IPS-NIHi7 (cell line): ENCODE results near the gene DEFB132.

Experiments used
- DNase-seq: peaks from one replicate; pipeline ENCODE4 v3.0.0; 2012; ENCODE audit warnings: mixed read lengths; ENCODE audit errors: extremely low spot score

The DEFB132 gene

GRCh38 chr20:263701-264100, 6.2 kb downstream of the DEFB132 start:
- DNase-seq = no peak

DNA sequence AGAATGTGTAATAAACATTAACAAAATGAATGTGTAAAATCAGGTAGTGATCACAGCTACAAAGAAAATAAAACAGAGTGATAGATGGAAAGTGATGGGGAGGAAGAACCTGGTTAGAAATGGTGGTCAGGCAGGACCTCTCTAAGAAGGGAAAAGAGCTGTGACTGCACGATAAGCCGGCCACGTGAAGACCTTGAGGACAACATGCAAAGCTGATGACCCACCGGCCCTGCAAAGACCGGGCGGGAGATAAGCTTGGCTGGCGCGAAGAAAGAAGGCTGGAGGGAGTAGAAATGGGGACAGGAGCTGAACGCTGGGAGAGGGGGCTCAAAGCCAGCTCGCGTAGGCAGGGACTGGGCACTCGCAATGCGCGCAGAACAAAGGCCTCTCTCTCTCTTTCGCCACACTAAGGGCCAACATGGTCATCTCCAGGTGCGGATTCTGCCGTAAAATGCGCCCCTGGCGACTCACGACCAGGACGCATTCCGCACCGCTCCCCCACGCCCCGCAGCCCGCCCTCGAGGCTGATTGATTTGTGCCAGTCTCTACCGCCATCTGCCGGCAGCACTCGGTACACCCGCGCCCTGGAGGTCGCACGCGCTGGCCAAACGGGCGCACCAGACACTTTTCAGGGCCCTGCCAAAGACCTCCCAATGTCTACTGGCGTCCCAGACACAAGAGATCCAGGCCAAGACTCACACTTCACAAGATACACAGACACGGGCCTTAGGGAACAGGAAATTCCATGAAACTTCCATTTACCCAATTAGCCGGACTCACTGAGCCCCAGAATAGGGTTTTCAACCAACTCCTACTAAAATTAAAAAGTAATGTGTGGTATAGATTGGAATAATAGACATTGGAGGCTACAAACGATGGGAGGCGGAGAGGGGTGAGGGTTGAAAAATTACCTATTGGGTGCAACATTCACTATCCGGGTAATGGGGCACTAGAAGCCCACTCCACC, 9.4 kb downstream of the DEFB132 start:
- peak; percentile 96 for DNase-seq

- no peak for DNase-seq
These were observed 13.0 kb downstream of the DEFB132 start for GRCh38 chr20:270517-270916.

DNA sequence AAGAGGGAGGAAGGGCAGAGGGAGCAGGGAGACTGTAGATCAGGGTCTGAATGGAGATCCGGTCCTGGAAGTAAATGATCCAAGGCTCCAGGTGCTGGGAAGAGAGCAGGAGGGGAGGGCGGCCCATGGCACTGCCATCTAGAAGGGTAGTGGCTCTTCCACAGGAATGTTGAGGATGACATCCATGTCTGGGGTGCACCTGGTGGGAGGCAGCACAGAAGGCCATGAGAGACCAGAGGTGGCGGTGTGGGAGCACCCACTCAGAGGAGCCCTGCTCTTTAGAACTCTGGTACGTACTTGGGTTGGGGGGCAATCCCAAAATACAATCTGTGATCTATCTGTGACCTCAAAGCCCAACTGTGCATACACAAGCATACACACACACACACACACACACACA, 13.5 kb downstream of the DEFB132 start:
- no peak for DNase-seq

DNA sequence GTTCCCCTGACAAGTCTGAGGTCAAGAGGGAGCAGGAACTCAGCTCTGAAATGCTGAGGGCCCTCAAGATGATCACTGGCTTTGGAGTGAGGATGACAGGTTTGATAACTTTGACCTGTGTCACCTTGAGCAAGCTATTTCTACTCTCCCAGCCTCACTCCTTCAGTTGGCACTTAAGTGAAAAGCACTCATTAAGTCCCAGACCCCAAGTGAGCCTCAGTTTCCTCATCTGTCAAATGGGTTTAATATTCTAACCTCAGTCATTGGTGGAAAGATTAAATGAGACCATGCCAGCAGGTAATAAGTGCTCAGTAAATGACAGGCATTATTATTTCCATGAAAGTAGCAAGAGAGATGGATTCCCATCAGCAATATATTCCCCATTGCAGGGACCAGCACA, 14.0 kb downstream of the DEFB132 start:
- no peak for DNase-seq

DNA sequence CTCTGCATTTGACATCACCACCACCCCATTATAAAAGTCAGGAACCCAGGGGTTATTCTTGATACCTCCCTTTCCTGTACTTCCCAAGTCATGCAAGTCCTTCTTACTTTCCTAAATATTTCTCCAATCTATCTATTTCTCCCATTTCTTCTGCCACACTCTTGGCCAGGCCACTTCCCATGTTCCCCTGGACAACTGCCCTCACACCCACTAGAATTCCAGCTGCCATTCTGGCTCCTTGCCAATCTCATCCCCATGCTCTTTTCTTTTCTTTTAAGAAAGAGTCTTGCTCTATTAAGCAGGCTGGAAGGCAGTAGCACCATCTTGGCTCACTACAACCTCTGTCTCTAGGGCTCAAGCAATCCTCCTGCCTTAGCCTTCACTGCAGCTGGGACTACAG, 15.2 kb downstream of the DEFB132 start:
- DNase-seq = no peak

GRCh38 chr20:273884-274283, 16.4 kb downstream of the DEFB132 start:
- DNase-seq = no peak

GRCh38 chr20:275791-276190, 18.3 kb downstream of the DEFB132 start:
- no peak for DNase-seq

- no peak for DNase-seq
These were observed 19.3 kb downstream of the DEFB132 start for GRCh38 chr20:276620-277495.

DNA sequence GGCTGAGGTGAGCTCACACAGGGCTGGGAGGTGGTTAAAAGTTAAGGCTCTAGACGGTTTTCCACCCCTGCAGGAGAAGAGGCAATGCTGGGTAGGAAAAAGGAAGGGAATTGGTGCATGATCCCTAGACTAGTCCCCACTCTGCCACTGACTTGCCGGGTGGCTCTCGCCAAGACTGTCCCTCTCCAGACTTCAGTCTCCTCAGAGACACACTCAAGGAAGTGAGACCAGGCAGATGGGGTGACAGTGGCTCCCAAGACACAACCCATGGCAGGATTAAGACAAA, 19.9 kb downstream of the DEFB132 start:
- no peak for DNase-seq

- no peak for DNase-seq
These were observed 20.7 kb downstream of the DEFB132 start for GRCh38 chr20:278181-278580.

DNA sequence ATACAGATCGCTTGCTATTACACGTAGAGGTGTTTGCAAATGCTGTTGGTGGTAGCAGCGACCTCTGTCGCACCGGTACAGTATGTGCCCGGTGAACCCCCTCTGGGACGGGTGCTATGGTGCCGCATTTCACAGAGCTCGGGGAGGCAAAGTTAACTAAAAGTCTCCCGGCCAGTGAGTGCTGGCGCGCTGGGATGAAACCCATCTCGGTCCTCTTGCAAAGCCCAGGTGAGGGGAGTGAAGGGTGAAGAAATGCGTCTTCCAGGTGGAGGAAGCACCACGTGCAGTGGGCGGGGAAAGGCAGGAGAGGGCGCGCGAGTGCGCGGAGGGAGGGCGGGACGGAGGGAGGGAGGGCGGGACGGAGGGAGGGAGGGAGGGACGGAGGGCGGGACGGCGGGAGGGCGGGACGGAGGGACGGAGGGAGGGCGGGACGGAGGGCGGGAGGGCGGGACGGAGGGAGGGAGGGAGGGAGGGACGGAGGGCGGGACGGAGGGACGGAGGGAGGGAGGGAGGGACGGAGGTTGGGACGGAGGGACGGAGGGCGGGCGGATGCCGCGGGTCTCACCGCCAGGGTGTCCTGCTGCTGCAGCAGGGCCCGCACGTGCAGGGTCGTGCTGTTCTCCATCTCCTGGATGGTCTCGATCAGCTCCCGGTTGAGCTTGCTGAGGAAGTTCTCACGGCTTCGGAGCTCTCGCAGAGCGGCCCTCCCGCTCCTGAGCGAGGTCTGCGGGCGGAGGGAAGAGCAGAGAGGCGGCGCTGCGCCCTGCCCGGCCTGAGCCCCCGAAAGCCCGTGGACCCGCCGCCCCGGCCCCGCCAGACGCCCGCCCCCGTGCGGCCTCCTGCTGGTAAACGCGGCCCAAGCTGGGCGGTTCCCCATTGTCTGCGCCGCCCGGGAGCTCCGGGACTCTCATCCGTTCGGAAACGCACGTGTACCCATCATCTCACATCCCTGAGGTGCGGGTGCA, 21.4 kb downstream of the DEFB132 start:
- DNase-seq = peak; percentile 42

GRCh38 chr20:284172-284571, 26.6 kb downstream of the DEFB132 start:
- no peak for DNase-seq

GRCh38 chr20:286508-286907, 29.0 kb downstream of the DEFB132 start:
- DNase-seq = no peak

DNA sequence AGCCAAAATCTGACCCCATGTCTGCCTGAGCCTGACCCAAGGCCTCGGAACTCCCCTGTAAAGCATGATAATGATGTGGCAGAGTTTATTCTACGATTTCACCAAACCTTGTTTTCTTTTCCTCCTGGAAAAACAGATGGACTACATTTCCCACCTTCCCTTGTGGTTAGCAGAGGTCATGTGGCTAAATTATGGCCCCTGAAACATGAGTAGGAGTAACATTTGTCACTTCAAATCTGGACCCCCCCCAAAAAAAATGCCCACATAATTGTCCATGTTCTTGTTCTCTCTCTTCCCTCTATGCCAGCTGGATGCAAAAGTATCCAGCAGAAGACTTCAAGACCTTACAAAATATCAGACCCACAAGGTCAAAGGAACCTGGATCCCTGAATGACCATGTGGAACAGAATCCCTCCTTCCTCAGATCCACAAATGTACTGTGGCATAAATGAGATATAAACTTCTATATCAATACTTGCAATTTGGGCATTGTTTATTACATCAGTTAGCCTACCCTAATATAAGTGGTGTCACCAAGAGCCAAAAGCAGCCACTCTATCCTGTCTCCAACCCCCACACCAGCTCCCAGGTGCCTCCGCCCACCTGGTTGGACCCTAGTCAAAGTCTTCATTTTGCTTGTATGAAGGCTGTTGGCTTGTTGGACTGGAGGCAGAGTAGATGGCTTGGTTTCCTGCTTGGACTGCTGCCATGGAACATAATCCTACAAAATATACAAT, 31.6 kb downstream of the DEFB132 start:
- no peak for DNase-seq

- DNase-seq = no peak
These were observed 32.2 kb downstream of the DEFB132 start for GRCh38 chr20:289693-290083.

DNA sequence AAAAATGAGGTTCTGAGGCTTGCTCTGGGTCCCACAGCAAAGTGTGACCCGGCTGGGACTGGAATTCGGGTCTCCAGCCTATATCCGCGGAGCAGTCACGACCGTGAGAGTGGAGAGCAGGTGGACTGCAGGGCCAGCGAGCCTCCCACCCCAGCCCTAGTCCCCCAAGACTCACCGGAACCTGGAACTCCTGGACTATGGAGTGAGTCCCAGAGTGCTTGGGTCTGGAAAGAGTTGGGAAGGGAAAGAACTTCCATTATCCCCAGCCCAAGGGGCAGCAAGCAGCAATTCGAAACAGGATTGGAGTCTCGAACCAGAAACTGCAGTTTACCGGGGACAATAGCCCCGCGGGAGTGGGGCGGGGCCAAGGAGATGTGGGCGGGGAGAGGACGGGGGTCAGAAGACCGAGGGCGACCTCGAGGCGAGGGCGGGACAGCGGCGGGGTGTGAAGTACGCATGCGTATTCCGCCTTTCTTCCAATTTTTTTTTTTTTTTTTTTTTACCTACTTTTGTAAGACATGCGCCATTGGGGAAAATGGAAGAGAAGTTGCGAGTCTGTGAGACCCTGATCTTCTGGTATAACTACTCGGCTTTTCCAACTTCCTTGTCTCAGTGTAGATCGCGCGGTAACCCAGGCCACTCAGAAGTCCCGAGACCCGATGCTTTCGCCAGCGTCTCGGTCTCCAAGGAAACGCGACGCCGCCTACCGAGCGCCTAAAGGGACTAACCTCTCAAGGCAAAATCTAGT, 32.7 kb downstream of the DEFB132 start, which contains the start of gene C20orf96:
C20orf96 (minus strand) TSS at position 667 of the 748 bp plus-strand sequence; CDS start at position 527, 140 bp downstream.
- DNase-seq = peak; percentile 99

DNA sequence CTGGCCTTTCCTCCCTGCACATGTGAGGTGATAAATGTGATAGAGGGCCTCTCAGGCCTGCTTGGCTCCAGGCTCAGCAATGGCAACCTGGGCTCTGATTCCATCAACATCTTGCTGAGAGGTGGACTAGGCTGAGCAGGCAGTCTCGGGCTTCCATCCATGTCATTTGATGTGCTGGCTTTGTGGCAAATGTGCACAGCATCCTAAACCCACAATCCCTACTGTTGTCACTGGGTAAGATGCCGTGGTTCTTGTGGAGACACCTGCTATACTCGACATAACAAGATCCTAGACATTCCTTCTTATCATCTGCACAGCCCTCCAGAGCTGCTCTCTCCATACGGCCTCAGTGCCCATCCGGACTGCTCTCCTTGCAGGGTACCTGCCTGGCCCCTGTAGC, 37.1 kb downstream of the DEFB132 start:
- no peak for DNase-seq

- no peak for DNase-seq
These were observed 38.3 kb downstream of the DEFB132 start for GRCh38 chr20:295804-296203.
